Muscle layer of colon (tissue), 2 donors: ENCODE measurements around the gene PID1.

ENCODE experiments used
- H3K27ac ChIP-seq: one replicate; pipeline ENCODE4 v1.7.0; 2013; ENCODE audit warnings: low read depth, mild to moderate bottlenecking, low read length, moderate library complexity
- H3K27me3 ChIP-seq, 2 donors: one replicate each; pipeline ENCODE4 v1.7.0; 2013; ENCODE audit warnings: low read length in 2 of 2, mild to moderate bottlenecking in 2 of 2; ENCODE audit not compliant: insufficient read depth in 2 of 2, control insufficient read depth in 1 of 2
- H3K36me3 ChIP-seq: one replicate; pipeline ENCODE4 v1.7.0; 2013; ENCODE audit warnings: mild to moderate bottlenecking, low read length; ENCODE audit not compliant: insufficient read depth
- H3K4me1 ChIP-seq: one replicate; pipeline ENCODE4 v1.7.0; 2013; ENCODE audit warnings: mild to moderate bottlenecking, low read length; ENCODE audit not compliant: insufficient read depth
- H3K4me3 ChIP-seq, 2 donors: one replicate each; pipeline ENCODE4 v1.7.0; 2013; ENCODE audit warnings: low read length in 2 of 2, low read depth in 1 of 2, mild to moderate bottlenecking in 1 of 2, moderate library complexity in 1 of 2
- H3K9ac ChIP-seq: one replicate; pipeline ENCODE4 v1.7.0; 2013; ENCODE audit warnings: low read length
- H3K9me3 ChIP-seq: one replicate; pipeline ENCODE4 v1.7.0; 2013; ENCODE audit warnings: mild to moderate bottlenecking, low read length
- donor health status: abdominal sarcoma.
- donor health status: Adenocarcinoma of cecum.

PID1 gene

DNA sequence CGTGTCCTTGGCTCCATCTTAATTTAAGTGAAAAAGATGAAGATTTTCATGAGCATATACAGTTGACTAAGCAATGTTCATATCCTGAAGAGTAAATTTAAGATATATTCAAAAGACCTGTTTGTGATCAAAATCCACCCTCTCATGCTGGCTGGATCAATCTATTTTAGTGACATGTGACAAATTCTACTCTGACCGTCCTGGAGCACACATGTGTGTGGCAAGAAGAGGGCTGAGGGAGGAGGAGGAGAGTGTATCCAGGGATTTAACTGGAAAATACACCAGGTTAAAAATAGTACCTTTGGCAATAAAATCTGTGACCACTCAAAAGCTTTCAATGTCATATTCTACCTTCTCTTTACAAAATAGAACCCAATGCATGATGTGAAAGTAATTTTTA lies 228.7 kb downstream of the PID1 start:
- H3K9me3 ChIP-seq = no peaks in the 10 kb centered on the region

DNA sequence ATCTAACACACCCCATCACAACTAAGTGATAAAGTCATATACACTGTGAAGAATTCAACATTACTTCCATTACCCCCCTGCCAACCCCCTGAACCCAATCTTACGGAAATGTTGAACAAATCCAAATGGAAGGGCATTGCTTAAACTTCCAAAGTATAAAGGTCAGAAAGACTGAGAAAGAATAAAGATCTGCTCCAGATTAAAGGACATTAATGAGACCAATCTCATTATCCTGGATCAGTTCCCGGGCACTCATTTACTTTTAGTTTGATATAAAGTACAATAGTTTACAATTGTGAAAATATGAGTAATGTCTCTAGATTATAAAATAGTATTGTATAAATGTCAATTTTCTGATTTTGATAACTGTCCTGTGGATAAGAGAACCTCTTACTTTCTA lies 229.4 kb downstream of the PID1 start:
- Histone ChIP-seq H3K4me1 (no peaks in the 10 kb centered on the region), H3K9me3 (no peaks in the 10 kb centered on the region), H3K27me3 (no peaks in the 10 kb centered on the region), H3K9ac (no peak overlapping the region), H3K36me3 (no peaks in the 10 kb centered on the region), H3K4me3 (no peak overlapping the region), H3K27ac (no peak overlapping the region)

More for the DNA sequence above, 228.7 kb downstream of the PID1 start:
- Histone ChIP-seq H3K27ac (no peak overlapping the region), H3K9ac (no peak overlapping the region), H3K27me3 (no peaks in the 10 kb centered on the region), H3K4me3 (no peak overlapping the region), H3K36me3 (no peaks in the 10 kb centered on the region), H3K4me1 (no peaks in the 10 kb centered on the region)

DNA sequence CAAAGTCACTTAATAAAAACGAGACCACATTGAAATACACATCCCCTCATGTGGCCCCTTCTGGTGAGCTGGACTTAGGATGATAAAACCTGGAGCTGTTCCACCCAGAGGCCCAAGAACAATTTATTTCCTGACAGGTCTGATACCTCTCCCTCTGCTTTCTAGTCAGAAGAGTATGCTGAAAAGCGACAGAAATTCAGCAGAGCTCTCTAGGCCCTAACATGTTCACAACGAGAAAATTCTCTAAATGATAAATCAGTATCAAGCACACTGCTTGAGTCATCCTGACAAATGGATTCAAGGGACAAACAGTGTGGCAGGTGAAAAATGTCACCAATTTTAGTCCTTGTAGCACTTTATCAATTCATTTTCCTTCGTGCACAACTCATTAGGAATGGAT lies 233.5 kb downstream of the PID1 start:
- Histone ChIP-seq H3K27me3 (no peaks in the 10 kb centered on the region), H3K4me1 (no peaks in the 10 kb centered on the region), H3K4me3 (no peak overlapping the region), H3K27ac (no peak overlapping the region), H3K36me3 (no peaks in the 10 kb centered on the region), H3K9me3 (no peaks in the 10 kb centered on the region), H3K9ac (no peak overlapping the region)

DNA sequence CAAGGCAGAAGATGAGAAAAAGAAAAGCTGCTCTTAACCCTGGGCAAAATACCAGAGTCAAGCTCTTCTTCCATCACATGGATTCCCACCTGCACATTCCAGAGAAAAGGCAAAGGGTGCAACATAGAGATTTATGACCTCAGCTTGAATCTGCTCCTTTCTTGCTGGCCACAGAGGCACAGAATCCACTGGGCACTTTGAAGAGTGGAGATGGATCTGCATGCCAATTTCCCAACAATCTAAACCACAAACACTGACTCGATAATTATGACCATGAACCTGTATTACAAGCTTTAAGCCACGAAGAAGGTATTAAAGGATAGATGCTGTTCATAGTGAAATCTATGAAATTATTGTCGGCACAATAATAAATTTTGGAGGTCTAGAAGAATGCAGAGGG lies 237.3 kb downstream of the PID1 start:
- no peaks in the 10 kb centered on the region for H3K9me3 ChIP-seq
- H3K36me3 ChIP-seq = no peaks in the 10 kb centered on the region
- H3K27ac ChIP-seq = no peak overlapping the region
- no peak overlapping the region for H3K9ac ChIP-seq
- H3K4me3 ChIP-seq = no peak overlapping the region
- H3K27me3 ChIP-seq = no peaks in the 10 kb centered on the region
- H3K4me1 ChIP-seq = no peaks in the 10 kb centered on the region

DNA sequence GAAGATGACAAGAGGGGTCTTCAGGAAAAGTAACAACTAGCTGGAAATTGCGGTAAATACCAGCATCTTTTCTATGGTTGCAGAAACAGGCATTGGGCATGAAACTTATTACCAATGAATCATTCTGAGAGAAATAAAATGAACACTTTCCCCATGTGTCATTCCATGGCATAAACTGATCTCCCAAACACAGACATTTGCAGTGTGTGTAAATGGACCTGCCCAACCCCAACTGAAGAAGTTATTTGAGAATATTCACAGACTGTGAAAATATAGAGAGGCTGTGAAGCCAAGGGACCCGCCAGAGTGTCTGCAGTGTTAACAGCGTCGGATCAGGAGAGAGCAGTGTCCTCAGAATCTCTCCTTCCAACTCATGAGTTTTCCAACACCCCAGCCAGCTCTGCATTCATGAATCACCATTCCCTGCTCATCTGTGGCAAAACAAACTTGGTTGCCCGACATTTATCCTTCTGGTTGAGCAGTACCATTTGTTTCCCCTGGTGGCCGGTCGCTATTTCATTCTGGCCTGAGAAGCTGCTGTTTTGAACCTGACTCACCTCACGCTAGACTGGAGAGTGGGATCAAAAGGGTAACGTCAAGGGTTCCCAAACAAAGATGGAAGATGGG lies 238.4 kb downstream of the PID1 start:
- Histone ChIP-seq H3K9me3 (no peaks in the 10 kb centered on the region), H3K4me1 (no peaks in the 10 kb centered on the region), H3K27ac (no peak overlapping the region), H3K27me3 (no peaks in the 10 kb centered on the region), H3K4me3 (no peak overlapping the region), H3K36me3 (no peaks in the 10 kb centered on the region), H3K9ac (no peak overlapping the region)

DNA sequence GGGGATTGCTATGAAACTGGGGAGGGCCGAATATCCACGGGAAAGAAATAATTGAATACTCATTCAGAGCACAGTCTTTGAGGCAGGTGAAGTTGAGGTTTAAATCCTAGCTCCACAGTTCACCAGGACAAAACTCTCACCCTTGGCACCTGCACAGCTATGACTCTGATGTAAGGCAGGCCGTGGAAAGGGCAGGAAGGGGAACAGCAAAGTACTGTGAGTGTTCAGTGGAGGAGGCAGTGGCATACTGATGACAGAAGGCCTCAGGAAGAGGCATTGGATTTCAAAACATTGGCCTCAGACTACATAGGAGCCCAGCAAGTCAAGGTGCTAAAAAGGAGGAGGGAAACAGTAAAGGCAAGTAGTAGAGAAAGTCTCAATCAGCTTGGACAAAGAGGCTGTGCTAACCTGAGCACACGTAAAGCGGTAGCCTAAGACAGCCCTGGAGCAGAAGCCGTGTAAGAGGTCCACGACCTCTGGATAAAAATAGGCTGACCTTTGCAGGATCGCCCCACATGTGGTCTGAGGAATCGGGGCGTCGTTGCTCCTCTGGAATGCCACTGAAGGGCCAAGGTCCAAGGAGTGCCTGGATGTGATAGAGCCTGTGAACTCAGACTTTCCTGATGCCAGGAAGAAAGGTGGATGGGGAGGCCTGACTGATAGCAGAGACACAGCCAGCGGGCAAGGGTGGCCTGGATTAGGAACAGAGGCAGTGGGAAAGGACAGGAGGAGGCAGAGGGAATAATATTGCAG lies 243.6 kb downstream of the PID1 start:
- H3K36me3 ChIP-seq = no peaks in the 10 kb centered on the region
- no peak overlapping the region for H3K4me3 ChIP-seq
- no peak overlapping the region for H3K9ac ChIP-seq
- no peaks in the 10 kb centered on the region for H3K9me3 ChIP-seq
- H3K4me1 ChIP-seq = no peaks in the 10 kb centered on the region
- no peaks in the 10 kb centered on the region for H3K27me3 ChIP-seq
- H3K27ac ChIP-seq = no peak overlapping the region

DNA sequence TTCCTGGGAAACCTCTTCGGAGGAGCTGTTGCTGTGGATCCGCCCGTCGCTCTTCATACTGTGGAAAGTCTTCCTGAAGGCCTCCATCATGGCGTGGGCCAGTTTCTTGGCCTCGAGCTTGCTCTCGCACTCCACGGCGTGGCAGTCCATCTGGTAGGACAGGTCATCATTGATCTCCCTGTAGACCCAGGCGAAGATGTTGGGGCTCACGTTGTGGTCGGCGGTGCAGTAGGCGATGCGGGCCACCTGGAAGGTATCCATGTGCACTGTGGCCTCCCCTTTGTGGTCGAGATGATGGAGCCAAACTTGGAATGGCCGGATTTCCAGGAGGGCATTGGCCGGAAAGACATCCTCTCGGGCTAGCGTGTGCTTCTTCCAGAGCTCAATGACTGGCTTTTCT lies 245.4 kb downstream of the PID1 start:
- Histone ChIP-seq H3K4me3 (no peak overlapping the region), H3K4me1 (no peaks in the 10 kb centered on the region), H3K27me3 (no peaks in the 10 kb centered on the region), H3K27ac (no peak overlapping the region), H3K36me3 (no peaks in the 10 kb centered on the region), H3K9ac (no peak overlapping the region), H3K9me3 (no peaks in the 10 kb centered on the region)

DNA sequence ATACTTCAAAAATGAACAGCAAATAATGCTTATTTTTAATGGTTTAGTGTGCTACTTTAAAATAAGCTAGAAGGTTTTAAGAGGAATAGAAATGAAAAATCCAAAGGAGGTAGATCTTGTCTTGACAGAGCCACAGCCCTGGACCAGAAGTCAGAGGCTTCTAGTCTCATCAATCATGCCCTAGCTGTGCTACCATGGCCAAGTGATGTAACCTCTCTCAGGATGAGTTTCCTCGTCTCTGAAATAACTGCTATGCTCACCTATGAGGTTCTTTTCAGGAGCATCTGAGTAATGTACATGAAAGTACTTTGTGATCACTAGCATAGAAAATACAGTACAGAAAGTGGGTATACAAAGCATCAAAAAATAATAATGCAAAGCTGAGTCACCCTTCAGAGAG lies 248.4 kb downstream of the PID1 start:
- Histone ChIP-seq H3K36me3 (no peaks in the 10 kb centered on the region), H3K4me1 (no peaks in the 10 kb centered on the region), H3K4me3 (no peak overlapping the region), H3K9me3 (no peaks in the 10 kb centered on the region), H3K27ac (no peak overlapping the region), H3K9ac (no peak overlapping the region), H3K27me3 (no peaks in the 10 kb centered on the region)

DNA sequence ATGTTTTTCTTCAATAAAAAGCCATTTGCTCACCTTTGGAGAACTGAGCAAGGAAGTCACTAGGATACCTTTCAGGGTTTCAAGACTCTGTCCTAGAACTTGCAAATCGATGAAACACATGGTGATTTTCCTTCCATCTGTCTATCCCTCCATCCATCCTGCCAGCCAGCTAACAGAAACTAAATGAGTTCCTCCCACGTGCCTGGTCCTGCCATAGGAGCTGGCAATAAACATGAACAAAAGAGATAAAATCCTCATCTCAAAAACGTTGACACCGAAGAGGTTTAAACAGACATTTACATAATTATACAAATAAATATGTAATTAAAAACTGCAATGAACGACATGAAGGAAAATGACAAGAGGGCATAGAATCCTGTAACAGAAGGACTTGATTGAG lies 249.0 kb downstream of the PID1 start:
- H3K27ac ChIP-seq = no peak overlapping the region
- no peak overlapping the region for H3K4me3 ChIP-seq
- H3K4me1 ChIP-seq = no peaks in the 10 kb centered on the region
- H3K27me3 ChIP-seq = no peaks in the 10 kb centered on the region
- H3K9ac ChIP-seq = no peak overlapping the region
- no peaks in the 10 kb centered on the region for H3K36me3 ChIP-seq
- no peaks in the 10 kb centered on the region for H3K9me3 ChIP-seq

DNA sequence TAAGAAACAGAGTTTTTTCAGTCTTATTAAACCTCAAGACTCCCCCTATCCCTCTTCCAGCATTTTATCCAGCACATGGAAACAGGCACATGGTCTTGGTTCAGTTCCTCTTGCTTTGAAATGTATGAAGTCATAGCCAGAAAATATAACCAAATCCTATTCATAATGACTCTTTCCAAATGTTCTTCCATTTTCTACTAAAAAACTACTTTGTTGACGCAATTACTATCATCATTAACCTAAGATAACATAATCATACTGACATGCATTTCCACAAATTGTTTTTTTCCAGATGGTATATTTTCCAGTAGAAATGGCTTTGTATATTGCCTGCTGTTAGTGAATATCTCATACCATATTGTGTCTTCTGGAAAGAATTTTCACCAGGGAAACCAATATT lies 261.3 kb downstream of the PID1 start:
- Histone ChIP-seq H3K9ac (no peak overlapping the region), H3K36me3 (no peaks in the 10 kb centered on the region), H3K4me3 (no peak overlapping the region), H3K4me1 (no peaks in the 10 kb centered on the region), H3K9me3 (no peaks in the 10 kb centered on the region), H3K27ac (no peak overlapping the region), H3K27me3 (no peaks in the 10 kb centered on the region)

DNA sequence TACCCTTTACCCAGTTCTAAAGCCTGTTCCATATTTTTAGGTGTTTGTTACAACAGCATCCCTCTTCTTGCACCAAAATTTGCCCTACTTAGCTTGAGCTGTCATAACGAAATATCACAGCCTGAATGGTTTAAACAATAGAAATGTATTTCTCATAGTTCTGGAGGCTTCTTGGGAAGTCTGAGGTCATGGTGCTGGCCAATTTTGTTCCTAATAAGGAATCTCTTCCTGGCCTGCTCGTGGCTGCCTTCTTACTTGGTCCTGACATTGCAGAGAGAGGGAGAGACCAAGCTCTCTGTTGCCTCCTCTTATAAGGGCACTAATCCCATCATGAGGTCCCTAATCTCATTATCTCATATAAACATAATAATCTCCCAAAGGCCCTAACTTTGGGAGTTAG lies 267.8 kb downstream of the PID1 start:
- Histone ChIP-seq H3K4me1 (no peaks in the 10 kb centered on the region), H3K9ac (no peak overlapping the region), H3K27me3 (no peaks in the 10 kb centered on the region), H3K27ac (no peak overlapping the region), H3K36me3 (no peaks in the 10 kb centered on the region), H3K4me3 (no peak overlapping the region), H3K9me3 (no peaks in the 10 kb centered on the region)

DNA sequence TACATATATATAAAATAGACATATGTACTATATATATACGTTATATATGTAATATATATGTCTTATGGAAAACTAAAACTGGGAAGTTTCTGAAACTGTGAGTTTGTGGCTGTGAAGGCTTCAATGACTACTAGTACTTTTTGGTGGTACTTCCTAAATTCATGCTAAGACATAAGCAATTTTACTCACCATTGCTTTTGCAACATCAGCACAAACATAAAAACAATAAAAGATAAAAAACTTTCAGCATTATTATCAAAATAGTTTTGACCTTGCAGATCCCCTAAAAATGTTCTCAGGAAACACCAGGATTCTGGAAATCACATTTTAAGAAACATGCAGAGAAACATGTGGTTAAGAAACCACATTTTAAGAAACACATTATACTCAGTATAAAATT lies 269.9 kb downstream of the PID1 start:
- Histone ChIP-seq H3K36me3 (no peaks in the 10 kb centered on the region), H3K27me3 (no peaks in the 10 kb centered on the region), H3K4me3 (no peak overlapping the region), H3K9me3 (no peaks in the 10 kb centered on the region), H3K9ac (no peak overlapping the region), H3K27ac (no peak overlapping the region), H3K4me1 (no peaks in the 10 kb centered on the region)
